Measurements from ENCODE around the gene POLR3E. TPM values are rescaled to one million over a fixed set of nuclear protein-coding genes. Genes with fewer than 3 reads are reported as not detected.

POLR3E gene
- total RNA-seq, 1 experiment from 2014 or later: 103 TPM

- Mint-ChIP-seq H3K9me3 (peaks cover 27 to 29% of the 10 kb centered on the region in 2 experiments), H3K4me1 (no peaks in the 10 kb centered on the region)
These were observed 39.4 kb downstream of the POLR3E start for GRCh38 chr16:22336581-22336980.

More at GRCh38 chr16:22336581-22336980, 39.4 kb downstream of the POLR3E start:
- Histone ChIP-seq H2BK120ac (ENCODE audit: low read depth, low read length, poor library complexity, severe bottlenecking) (no peak overlapping the region), H2AK5ac (ENCODE audit: insufficient read length, low read length) (no peak overlapping the region), H3K27ac (ENCODE audit: insufficient read length, low read depth, low read length) (no peak overlapping the region), H2AFZ (ENCODE audit: low read length) (no peak overlapping the region), H3K9ac (ENCODE audit: extremely low read depth, insufficient read length, low read length) (no peak overlapping the region), H3K27me3 (ENCODE audit: insufficient read depth, low read length) (no peaks in the 10 kb centered on the region), H2BK20ac (ENCODE audit: low read depth, low read length, poor library complexity, severe bottlenecking) (no peak overlapping the region), H4K91ac (ENCODE audit: insufficient read length, low read depth, low read length) (no peak overlapping the region), H2BK15ac (ENCODE audit: low read depth, low read length) (no peak overlapping the region), H3K23ac (ENCODE audit: insufficient read length, low read depth, low read length) (no peak overlapping the region), H3T11ph (ENCODE audit: low read length) (no peak overlapping the region), H2BK12ac (ENCODE audit: insufficient read length, low read depth, low read length) (no peak overlapping the region), H3K14ac (ENCODE audit: insufficient read depth, low read length) (no peak overlapping the region), H3K79me1 (ENCODE audit: insufficient read depth, low read depth, low read length, poor library complexity, severe bottlenecking) (no peaks in the 10 kb centered on the region), H3K79me2 (ENCODE audit: insufficient read depth, low read length) (no peaks in the 10 kb centered on the region), H3K9me3 (ENCODE audit: control insufficient read depth, low read depth, low read length) (no peaks in the 10 kb centered on the region), H4K20me1 (ENCODE audit: control insufficient read depth, insufficient read depth, insufficient read length) (no peaks in the 10 kb centered on the region), H3K18ac (ENCODE audit: insufficient read length, low read depth, low read length) (no peak overlapping the region), H2BK5ac (ENCODE audit: insufficient read length, low read length) (no peak overlapping the region), H4K5ac (ENCODE audit: insufficient read length, low read depth, low read length) (no peak overlapping the region), H3K4me2 (ENCODE audit: insufficient read depth, insufficient read length, low read length) (no peak overlapping the region), H4K8ac (replicated peaks; ENCODE audit: insufficient read length, low read depth, low read length) (no peak overlapping the region), H3K23me2 (ENCODE audit: insufficient read length, low read depth, low read length, poor library complexity, severe bottlenecking) (no peaks in the 10 kb centered on the region), H3K56ac (ENCODE audit: insufficient read length, low read depth, low read length) (no peak overlapping the region), H3K4ac (ENCODE audit: low read depth, low read length) (no peak overlapping the region), H3K4me1 (ENCODE audit: insufficient read depth, low read length) (no peaks in the 10 kb centered on the region)
- no peaks in the 10 kb centered on the region for H3K27me3 Mint-ChIP-seq (ENCODE audit: low read depth)
- no peak for DNase-seq
- peaks cover 52 to 81% (median 70%) of the 10 kb centered on the region in 3 experiments for H3K36me3 Mint-ChIP-seq (ENCODE audit: insufficient read depth in 1 of 3, low read depth in 3 of 3)
- H3K27ac Mint-ChIP-seq: no peak overlapping the region
- no peak for TF ChIP-seq CTCF (conservative IDR thresholded peaks at IDR 0.05)
- H3K4me3 Mint-ChIP-seq: no peak overlapping the region
